GM12878 (cell line): ENCODE data around the gene RDH12. TPM values are rescaled to one million over a fixed set of nuclear protein-coding genes. Genes with fewer than 3 reads are reported as not detected.

Source experiments
- ATAC-seq: fragments of 200-7000 bp; cut with Tn5 transposase; 3 replicates; pipeline ENCODE4 v1.9.1; 2020; ENCODE audit warnings: mild to moderate bottlenecking, moderate library complexity
- BruUV-seq: library from RNA; stranded (reverse); fragments of 400-500 nt; replicated peaks from 2 replicates; lab custom pipeline; 2021; lab: Mats Ljungman, UMichigan
- CTCF ChIA-PET: fragments of 300-600 bp; sonication (Branson Sonifier 250); formaldehyde crosslinking; extraction: SDS; loops from one replicate; lab custom pipeline; 2021; ENCODE audit warnings: inconsistent platforms; lab: Yijun Ruan, JAX
- POLR2A ChIA-PET: fragments of 350-600 bp; formaldehyde crosslinking; extraction: SDS; loops from one replicate; lab custom pipeline; 2021; ENCODE audit warnings: inconsistent platforms; lab: Charles Lee
- RAD21 ChIA-PET: fragments of 300-600 bp; sonication (Branson Sonifier 250); formaldehyde crosslinking; loops from one replicate; lab custom pipeline; 2023; ENCODE audit warnings: antibody characterized with exemption; ENCODE audit not compliant: unreplicated experiment; lab: Charles Lee
- SMC1A ChIA-PET: fragments of 300-600 bp; sonication (Branson Sonifier 250); formaldehyde crosslinking; loops from one replicate; lab custom pipeline; 2023; ENCODE audit not compliant: unreplicated experiment, uncharacterized antibody; lab: Charles Lee
- DNase-seq: peaks from one replicate; pipeline ENCODE4 v3.0.0-alpha.2; 2011; ENCODE audit warnings: low read depth, low spot score
- FAIRE-seq: peaks from 3 replicates; lab custom pipeline; 2011; peaks lifted over from hg19 to GRCh38; lab: Jason Lieb, UNC
- H2AFZ ChIP-seq: 2 replicates; pipeline ENCODE4 v1.6.0; 2011; ENCODE audit warnings: low read depth, low read length, control low read depth; ENCODE audit not compliant: control insufficient read depth
- H3K27ac ChIP-seq: 2 replicates; pipeline ENCODE4 v1.5.1; 2011; ENCODE audit warnings: control low read depth; ENCODE audit not compliant: control insufficient read depth, insufficient read depth
- H3K27me3 ChIP-seq, 2 experiments: replicated peaks in 1 of 2; 2 replicates each; pipeline versions ENCODE4 v1.6.0 to v1.6.1; 2011; ENCODE audit warnings: low read length in 1 of 2; ENCODE audit not compliant: control insufficient read depth in 2 of 2, insufficient read depth in 2 of 2
- H3K36me3 ChIP-seq, 2 experiments: 2 replicates each; pipeline ENCODE4 v1.5.1; 2011; ENCODE audit warnings: low read length in 1 of 2; ENCODE audit not compliant: control insufficient read depth in 2 of 2, insufficient read depth in 2 of 2
- H3K4me1 ChIP-seq: 2 replicates; pipeline ENCODE4 v1.6.1; 2011; ENCODE audit warnings: mild to moderate bottlenecking, low read length, moderate library complexity, mixed read lengths; ENCODE audit not compliant: control insufficient read depth, insufficient read depth
- H3K4me2 ChIP-seq: 2 replicates; pipeline ENCODE4 v1.6.0; 2011; ENCODE audit warnings: control low read depth; ENCODE audit not compliant: control insufficient read depth, insufficient read depth
- H3K4me3 ChIP-seq: fragments of 200-600 bp; sonication (generic); 2 replicates; pipeline ENCODE4 v1.5.1; 2016
- H3K79me2 ChIP-seq: 2 replicates; pipeline ENCODE4 v1.6.0; 2011; ENCODE audit warnings: low read length; ENCODE audit not compliant: control insufficient read depth, insufficient read depth
- H3K9ac ChIP-seq: 2 replicates; pipeline ENCODE4 v1.8.0; 2011; ENCODE audit warnings: low read length, control low read depth, mixed read lengths; ENCODE audit not compliant: control insufficient read depth, insufficient read depth
- H3K9me3 ChIP-seq: replicated peaks from 3 replicates; pipeline ENCODE4 v1.5.1; 2011; ENCODE audit warnings: mild to moderate bottlenecking, low read length; ENCODE audit not compliant: control insufficient read depth, insufficient read depth
- H4K20me1 ChIP-seq: 2 replicates; pipeline ENCODE4 v1.6.0; 2011; ENCODE audit not compliant: control insufficient read depth, insufficient read depth
- ATF7 ChIP-seq: fragments of 450-650 bp; IDR thresholded peaks from 2 replicates; pipeline ENCODE4 v1.6.1; 2016; ENCODE audit warnings: low read depth, mild to moderate bottlenecking
- CREM ChIP-seq: IDR thresholded peaks from 2 replicates; pipeline ENCODE4 v1.6.1; 2014; ENCODE audit warnings: antibody characterized with exemption, low read depth
- EGR1 ChIP-seq, 2 experiments: IDR thresholded peaks; 1 replicate in 1 of 2; 2 replicates in 1 of 2; pipeline ENCODE4 v1.6.1; 2011 to 2012; ENCODE audit warnings: low read depth in 2 of 2, low read length in 2 of 2, borderline replicate concordance in 1 of 2, mild to moderate bottlenecking in 1 of 2, moderate library complexity in 1 of 2
- ELK1 ChIP-seq: IDR thresholded peaks from 2 replicates; pipeline ENCODE4 v1.6.1; 2012; ENCODE audit warnings: low read depth, low read length, improper control_type of control experiment
- EZH2 ChIP-seq: IDR thresholded peaks from 2 replicates; pipeline ENCODE4 v1.6.1; 2012; ENCODE audit warnings: low read depth, mild to moderate bottlenecking, control low read depth, inconsistent platforms, low read length, borderline replicate concordance; ENCODE audit not compliant: control insufficient read depth
- GABPA ChIP-seq: IDR thresholded peaks from 2 replicates; pipeline ENCODE4 v1.6.1; 2014; ENCODE audit warnings: antibody characterized with exemption, low read depth, mild to moderate bottlenecking, inconsistent platforms
- GATAD2B ChIP-seq: fragments of 450-650 bp; conservative IDR thresholded peaks from 2 replicates; pipeline ENCODE4 v1.6.1; 2017; ENCODE audit warnings: low read depth, mild to moderate bottlenecking, moderate library complexity
- HDAC6 ChIP-seq: fragments of 200-600 bp; sonication (generic); IDR thresholded peaks from one replicate; pipeline ENCODE4 v1.8.0; 2017; ENCODE audit warnings: antibody characterized with exemption; ENCODE audit not compliant: unreplicated experiment
- IKZF1 ChIP-seq: fragments of 450-650 bp; conservative IDR thresholded peaks from 2 replicates; pipeline ENCODE4 v1.6.1; 2017; ENCODE audit warnings: antibody characterized with exemption, mild to moderate bottlenecking
- KAT2A ChIP-seq: conservative IDR thresholded peaks from 2 replicates; pipeline ENCODE4 v1.6.1; 2011; ENCODE audit warnings: low read depth, low read length; ENCODE audit not compliant: control insufficient read depth
- MEF2A ChIP-seq: IDR thresholded peaks from 2 replicates; pipeline ENCODE4 v1.6.1; 2011; ENCODE audit warnings: low read depth, mild to moderate bottlenecking, low read length, moderate library complexity; ENCODE audit not compliant: insufficient read depth
- MXI1 ChIP-seq: fragments of 150-350 bp; IDR thresholded peaks from 2 replicates; pipeline ENCODE4 v1.6.1; 2011; ENCODE audit warnings: low read depth, mild to moderate bottlenecking, inconsistent platforms, low read length, improper control_type of control experiment
- NFYB ChIP-seq: IDR thresholded peaks from 2 replicates; pipeline ENCODE4 v1.6.1; 2011; ENCODE audit warnings: low read depth, mild to moderate bottlenecking, low read length, improper control_type of control experiment, moderate library complexity; ENCODE audit not compliant: insufficient read depth
- RCOR1 ChIP-seq: conservative IDR thresholded peaks from 2 replicates; pipeline ENCODE4 v1.6.1; 2012; ENCODE audit warnings: low read depth, low read length, improper control_type of control experiment
- ZBTB4 ChIP-seq: fragments of 450-650 bp; formaldehyde crosslinking; IDR thresholded peaks from 2 replicates; pipeline ENCODE4 v1.4.0; 2022; ENCODE audit warnings: mild to moderate bottlenecking, moderate library complexity
- ZSCAN29 ChIP-seq: fragments of 450-650 bp; IDR thresholded peaks from 2 replicates; pipeline ENCODE4 v1.6.1; 2017; ENCODE audit warnings: mild to moderate bottlenecking, moderate library complexity
- WGBS: methylation state at CpG from one replicate; pipeline ENCODE4 v1.1.6; 2016; ENCODE audit warnings: low lambda C conversion rate; ENCODE audit not compliant: insufficient replicate concordance, insufficient coverage; ENCODE audit errors: missing lambda C conversion rate; 5-methylcytosine and 5-hydroxymethylcytosine counted together
- in situ Hi-C: fragments of 300-500 bp; cut with MboI; formaldehyde crosslinking; loops from 9 replicates; pipeline ENCODE4 v1.14.3; 2018; ENCODE audit warnings: mixed read lengths
- intact Hi-C: fragments of 100-400 bp; cut with micrococcal nuclease; formaldehyde crosslinking; loops from one replicate; pipeline ENCODE4 v1.14.2; 2022; ENCODE audit not compliant: unreplicated experiment
- polyA plus RNA-seq, 11 experiments: library from polyadenylated mRNA; depleted of rRNA in 4 of 11; unstranded in 6 of 11; stranded (reverse) in 5 of 11; fragments of >200 nt; fragmentation: Nextera tagmentation in 4 of 11; fragmentation: Illumina TruSeq in 1 of 11; extraction: Ambion mirVana in 4 of 11; extraction: Trizol in 1 of 11; gene quantifications; 1 replicate in 1 of 11; 2 replicates in 10 of 11; pipeline versions ENCODE4 v1.2.1 to v1.2.3, GENCODE V29; 2011 to 2016; ENCODE audit warnings: inconsistent platforms in 2 of 11, missing spikeins in 2 of 11, low read depth in 1 of 11
- total RNA-seq, 4 experiments: library from RNA; depleted of rRNA in 3 of 4; stranded (reverse); fragments of >200 nt in 3 of 4; fragmentation: Illumina TruSeq in 1 of 4; extraction: Trizol in 1 of 4; gene quantifications; 2 replicates each; pipeline versions ENCODE4 v1.2.1 to v1.2.3, GENCODE V29; 2013 to 2021
- TF ChIP-seq, protein P1 (sequence below): IDR thresholded peaks from 2 replicates; pipeline ENCODE4 v1.6.1; 2011; ENCODE audit warnings: mild to moderate bottlenecking, low read depth, low read length, moderate library complexity; ENCODE audit not compliant: insufficient replicate concordance

The RDH12 gene
- total and polyA plus RNA-seq, 10 of the 15 experiments (the other 5 are each of a cell fraction or from before 2014, with no cell fraction given), result not detected

DNA sequence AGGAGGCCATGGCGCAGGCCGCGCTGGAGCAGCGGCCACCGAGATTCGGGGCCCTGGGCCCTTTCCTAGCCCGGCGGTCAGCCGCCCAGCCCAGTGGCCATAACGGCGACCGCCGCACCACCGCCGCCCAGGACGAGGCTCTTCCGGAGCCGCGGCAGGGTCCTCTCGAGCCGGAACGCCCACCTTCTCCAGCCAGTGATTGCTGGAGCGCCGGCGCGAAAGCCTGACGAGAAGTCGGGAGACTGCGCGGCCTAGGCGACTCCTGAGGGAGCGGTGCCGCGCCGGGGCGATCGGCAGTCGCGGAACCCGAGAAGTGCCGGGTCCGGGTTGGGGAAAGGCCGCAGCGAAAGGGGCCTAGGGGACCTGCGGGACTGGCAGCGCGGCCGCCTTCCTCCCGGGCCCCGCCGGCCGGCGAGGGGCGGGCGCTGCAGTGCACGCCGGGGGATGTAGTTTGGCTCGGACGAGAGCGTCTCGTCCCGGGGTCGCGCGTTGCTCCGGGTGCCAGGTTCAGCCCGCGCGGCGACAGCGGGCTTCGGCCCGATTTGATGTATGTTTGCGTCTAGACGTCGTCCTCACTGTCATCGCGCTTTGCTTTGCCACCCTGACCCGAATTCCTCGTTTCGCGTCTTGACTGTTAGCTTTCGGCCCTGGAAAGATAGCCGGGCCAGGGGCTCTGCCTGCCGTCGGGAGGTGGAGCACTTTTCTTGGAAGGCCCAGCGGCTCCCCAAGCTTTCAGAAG, 27.0 kb upstream of the RDH12 start, which contains the start of gene VTI1B:
TSS of gene VTI1B (minus strand) at position 153 of the 739 bp plus-strand sequence. CDS start at position 10, 143 bp downstream.
- Histone ChIP-seq H3K4me1 (peaks cover 9% of the 10 kb centered on the region), H4K20me1 (peaks cover 5% of the 10 kb centered on the region; the same call in 1 of the 2 replicates), H3K79me2 (peaks cover 29% of the 10 kb centered on the region), H3K9me3 (no peaks in the 10 kb centered on the region), H3K4me2 (peak within 1 kb of the TSS; percentile 91), H3K4me3 (peak within 1 kb of the TSS; percentile 85), H3K27me3 (no peaks in the 10 kb centered on the region), H3K27ac (peak within 1 kb of the TSS; percentile 97), H2AFZ (peak within 1 kb of the TSS; percentile 97), H3K36me3 (peaks cover 4 to 5% of the 10 kb centered on the region in 2 experiments; a peak in 3 of 4 replicates), H3K9ac (peak within 1 kb of the TSS; percentile 97)
- CTCF ChIA-PET, result interaction anchor here (0.6 to 15.6 kb wide), 12 partner anchors 11 to 1171 kb away, joined by 3 to 223 read pairs (median 3); partner anchors contain the start of genes PIGH, RDH11 and RDH12
- BruUV-seq, result no TSS peak
- intact Hi-C loops, result no loop called here
- no peak for FAIRE-seq
- SMC1A ChIA-PET, result interaction anchor here (1.0 to 9.1 kb wide), 10 partner anchors 11 to 310 kb away, joined by 3 to 131 read pairs (median 8); partner anchors contain the start of genes RDH11 and RDH12
- ATAC-seq, result peak; percentile 97
- RAD21 ChIA-PET, result interaction anchor here (1.1 to 1.6 kb wide), 4 partner anchors 21 to 54 kb away, joined by 3 to 8 read pairs (median 6); partner anchors contain the start of gene RDH11
- no peak for DNase-seq
- POLR2A ChIA-PET, result interaction anchor here (0.5 to 8.0 kb wide), 4 partner anchors 18 to 74 kb away, joined by 4 to 71 read pairs (median 6); partner anchors contain the start of genes PIGH and RDH11
- in situ Hi-C loops, result no loop called here
- 1% methylated on average over 87 of the region's 87 CpGs for WGBS
- no peak for TF ChIP-seq NFYB
- no peak for TF ChIP-seq GABPA
- peak in 1 of 2 experiments; percentile 42; a peak in 1 of 3 replicates for TF ChIP-seq EGR1 (IDR thresholded peaks at IDR 0.05; ENCODE audit: borderline replicate concordance in 1 of 2, low read depth in 2 of 2, low read length in 2 of 2)
- TF ChIP-seq CREM, result peak; percentile 50
- TF ChIP-seq, protein P1, sequence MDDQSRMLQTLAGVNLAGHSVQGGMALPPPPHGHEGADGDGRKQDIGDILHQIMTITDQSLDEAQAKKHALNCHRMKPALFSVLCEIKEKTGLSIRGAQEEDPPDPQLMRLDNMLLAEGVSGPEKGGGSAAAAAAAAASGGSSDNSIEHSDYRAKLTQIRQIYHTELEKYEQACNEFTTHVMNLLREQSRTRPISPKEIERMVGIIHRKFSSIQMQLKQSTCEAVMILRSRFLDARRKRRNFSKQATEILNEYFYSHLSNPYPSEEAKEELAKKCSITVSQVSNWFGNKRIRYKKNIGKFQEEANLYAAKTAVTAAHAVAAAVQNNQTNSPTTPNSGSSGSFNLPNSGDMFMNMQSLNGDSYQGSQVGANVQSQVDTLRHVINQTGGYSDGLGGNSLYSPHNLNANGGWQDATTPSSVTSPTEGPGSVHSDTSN, result no peak
- no peak for TF ChIP-seq ATF7
- TF ChIP-seq MXI1, result no peak
- no peak for TF ChIP-seq ZBTB4 (CRISPR knock-in tag)
- TF ChIP-seq RCOR1, result no peak
- no peak for TF ChIP-seq KAT2A
- TF ChIP-seq ELK1, result peak; percentile 59; the same call in 1 of the 2 replicates
- peak; percentile 92 for TF ChIP-seq GATAD2B
- TF ChIP-seq HDAC6, result peak; percentile 84
- no peak for TF ChIP-seq ZSCAN29
- TF ChIP-seq MEF2A, result no peak
- peak; percentile 100 for TF ChIP-seq IKZF1
- TF ChIP-seq EZH2, result no peak
